ENCODE data around the gene KCNJ4. TPM values are rescaled to one million over a fixed set of nuclear protein-coding genes. Genes with fewer than 3 reads are reported as not detected.

KCNJ4 gene
- total RNA-seq, 1 experiment from 2014 or later, result not detected

GRCh38 chr22:38487946-38488345, 32.9 kb upstream of the KCNJ4 start:
- POLR2A ChIA-PET (ENCODE audit: unreplicated experiment), result no interaction called here
- no TSS peak for BruUV-seq (replicated peaks)
- Histone ChIP-seq H3K9me2 (replicated peaks; ENCODE audit: low read length) (no peaks in the 10 kb centered on the region), H3K9me3 (ENCODE audit: low read length) (no peaks in the 10 kb centered on the region), H4K20me1 (ENCODE audit: low read length) (peaks cover 6% of the 10 kb centered on the region; the same call in 1 of the 2 replicates), H3K4me2 (ENCODE audit: low read length) (no peak overlapping the region), H3K79me2 (ENCODE audit: low read length) (no peaks in the 10 kb centered on the region), H3K4me3 (ENCODE audit: low read length) (no peak overlapping the region), H3F3A (ENCODE audit: low read length, unreplicated experiment) (peaks cover 10% of the 10 kb centered on the region), H3K4me1 (ENCODE audit: insufficient read depth, low read length) (no peaks in the 10 kb centered on the region), H3K36me3 (ENCODE audit: low read depth, low read length) (peaks cover 85% of the 10 kb centered on the region), H3K27me3 (ENCODE audit: low read length) (no peaks in the 10 kb centered on the region), H2AFZ (ENCODE audit: low read length) (no peak overlapping the region), H3K27ac (ENCODE audit: low read length) (no peak overlapping the region), H3K9ac (ENCODE audit: low read length) (no peak overlapping the region)
- DNase-seq (no peak), ATAC-seq (no peak)
- CTCF ChIA-PET, result no interaction called here
- intact Hi-C loops (cut with micrococcal nuclease), result no loop called here
- TF ChIP-seq EZH2 (IDR thresholded peaks at IDR 0.05; ENCODE audit: low read length, unreplicated experiment), result no peak
- no peak for TF ChIP-seq EZH2phosphoT487 (IDR thresholded peaks at IDR 0.05; ENCODE audit: borderline replicate concordance, low read length)
- no peak for TF ChIP-seq CTCF (conservative IDR thresholded peaks at IDR 0.05; ENCODE audit: low read depth, low read length)

GRCh38 chr22:38485783-38486182, 30.8 kb upstream of the KCNJ4 start:
- ATAC-seq, result no peak
- H4K20me1 ChIP-seq (ENCODE audit: low read length), result peaks cover 6% of the 10 kb centered on the region; the same call in 1 of the 2 replicates

GRCh38 chr22:38484244-38484643, 29.2 kb upstream of the KCNJ4 start:
- no peaks in the 10 kb centered on the region for H3K79me2 ChIP-seq (ENCODE audit: low read length)
- H2AFZ ChIP-seq (ENCODE audit: low read length), result no peak overlapping the region
- no peak for TF ChIP-seq EZH2phosphoT487 (IDR thresholded peaks at IDR 0.05; ENCODE audit: borderline replicate concordance, low read length)
- intact Hi-C loops (cut with micrococcal nuclease), result no loop called here
- no peaks in the 10 kb centered on the region for H3K9me2 ChIP-seq (replicated peaks; ENCODE audit: low read length)
- no peak overlapping the region for H3K9ac ChIP-seq (ENCODE audit: low read length)
- ChIA-PET POLR2A (ENCODE audit: unreplicated experiment) (interaction anchor here (0.6 kb wide), 1 partner anchor 476 kb away, joined by 5 read pairs; no protein-coding TSS in a partner anchor), CTCF (no interaction called here)
- no peak overlapping the region for H3K4me3 ChIP-seq (ENCODE audit: low read length)
- ATAC-seq, result no peak
- H3K27me3 ChIP-seq (ENCODE audit: low read length), result no peaks in the 10 kb centered on the region
- peaks cover 70% of the 10 kb centered on the region for H3K36me3 ChIP-seq (ENCODE audit: low read depth, low read length)
- BruUV-seq (replicated peaks), result no TSS peak
- H3K9me3 ChIP-seq (ENCODE audit: low read length), result no peaks in the 10 kb centered on the region
- peaks cover 6% of the 10 kb centered on the region; the same call in 1 of the 2 replicates for H4K20me1 ChIP-seq (ENCODE audit: low read length)
- no peaks in the 10 kb centered on the region for H3K4me1 ChIP-seq (ENCODE audit: insufficient read depth, low read length)
- H3F3A ChIP-seq (ENCODE audit: low read length, unreplicated experiment), result peaks cover 10% of the 10 kb centered on the region
- no peak for DNase-seq
- H3K4me2 ChIP-seq (ENCODE audit: low read length), result no peak overlapping the region
- no peak overlapping the region for H3K27ac ChIP-seq (ENCODE audit: low read length)

More at GRCh38 chr22:38485783-38486182, 30.8 kb upstream of the KCNJ4 start:
- H3F3A ChIP-seq (ENCODE audit: low read length, unreplicated experiment), result peaks cover 10% of the 10 kb centered on the region
- no peak overlapping the region for H3K27ac ChIP-seq (ENCODE audit: low read length)
- ChIA-PET POLR2A (ENCODE audit: unreplicated experiment) (no interaction called here), CTCF (no interaction called here)
- no peak overlapping the region for H3K4me3 ChIP-seq (ENCODE audit: low read length)
- no peaks in the 10 kb centered on the region for H3K27me3 ChIP-seq (ENCODE audit: low read length)
- no peak overlapping the region for H3K4me2 ChIP-seq (ENCODE audit: low read length)
- TF ChIP-seq EZH2phosphoT487 (IDR thresholded peaks at IDR 0.05; ENCODE audit: borderline replicate concordance, low read length) (no peak), EZH2 (IDR thresholded peaks at IDR 0.05; ENCODE audit: low read length, unreplicated experiment) (no peak)
- no peak overlapping the region for H3K9ac ChIP-seq (ENCODE audit: low read length)
- no peaks in the 10 kb centered on the region for H3K79me2 ChIP-seq (ENCODE audit: low read length)
- H3K9me2 ChIP-seq (replicated peaks; ENCODE audit: low read length), result no peaks in the 10 kb centered on the region
- DNase-seq, result no peak
- intact Hi-C loops (cut with micrococcal nuclease), result no loop called here
- BruUV-seq (replicated peaks), result no TSS peak
- no peaks in the 10 kb centered on the region for H3K9me3 ChIP-seq (ENCODE audit: low read length)
- no peak overlapping the region for H2AFZ ChIP-seq (ENCODE audit: low read length)
- peaks cover 86% of the 10 kb centered on the region for H3K36me3 ChIP-seq (ENCODE audit: low read depth, low read length)
- no peaks in the 10 kb centered on the region for H3K4me1 ChIP-seq (ENCODE audit: insufficient read depth, low read length)
